ENCODE data around the gene NDOR1.

Gene NDOR1

DNA sequence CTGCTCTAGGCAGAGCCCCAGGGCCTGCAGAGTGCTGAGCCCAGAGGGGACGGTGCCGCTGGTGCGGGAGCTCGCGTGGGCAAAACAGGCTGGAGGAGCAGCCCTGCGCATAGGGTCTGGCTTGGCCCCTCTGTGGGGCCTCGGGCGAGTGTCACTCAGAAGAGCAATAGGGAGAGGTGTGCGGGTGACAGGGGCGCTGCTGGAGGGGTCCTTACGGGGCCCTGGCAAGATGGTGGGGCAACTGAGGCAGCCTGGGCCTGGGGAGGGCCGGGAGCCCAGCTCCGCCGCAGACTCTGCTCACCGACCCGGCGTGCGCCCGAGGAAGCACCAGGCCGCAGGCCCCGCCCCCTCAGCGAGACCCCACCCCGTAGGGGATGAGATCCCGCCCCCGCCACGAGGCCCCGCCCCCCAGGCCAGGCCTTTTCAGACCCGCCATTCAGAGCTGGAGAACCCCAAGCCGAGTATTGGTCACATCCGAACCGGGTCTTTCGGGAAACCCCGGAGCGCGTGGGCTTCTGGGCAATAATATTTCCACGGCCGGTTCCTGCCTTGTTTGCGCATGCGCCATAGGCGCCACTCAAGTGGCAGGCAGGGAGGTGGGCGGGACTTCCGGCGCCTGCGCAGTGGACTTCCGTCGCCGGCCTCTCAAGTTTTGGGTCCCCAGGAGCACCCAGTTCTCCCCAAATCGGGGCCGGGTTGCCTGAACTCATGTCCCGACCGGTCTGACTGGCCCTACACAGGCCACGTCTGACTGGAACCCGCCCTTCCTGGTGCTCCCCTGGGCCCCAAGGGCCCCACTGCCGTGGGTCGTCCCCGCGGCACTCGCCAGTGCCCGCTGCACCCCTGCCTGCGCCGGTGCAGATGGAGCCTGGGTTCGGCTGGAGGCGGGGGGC, 17.8 kb downstream of the NDOR1 start:
- peak overlapping the region; percentile 87 for H2AFZ ChIP-seq (ENCODE audit: low read depth, low read length, severe bottlenecking)
- peak overlapping the region; percentile 51 for H3K27ac ChIP-seq (ENCODE audit: low read depth, low read length)
- peak overlapping the region; percentile 87 for H3K4me3 ChIP-seq (ENCODE audit: insufficient read depth, low read length, poor library complexity, severe bottlenecking)

DNA sequence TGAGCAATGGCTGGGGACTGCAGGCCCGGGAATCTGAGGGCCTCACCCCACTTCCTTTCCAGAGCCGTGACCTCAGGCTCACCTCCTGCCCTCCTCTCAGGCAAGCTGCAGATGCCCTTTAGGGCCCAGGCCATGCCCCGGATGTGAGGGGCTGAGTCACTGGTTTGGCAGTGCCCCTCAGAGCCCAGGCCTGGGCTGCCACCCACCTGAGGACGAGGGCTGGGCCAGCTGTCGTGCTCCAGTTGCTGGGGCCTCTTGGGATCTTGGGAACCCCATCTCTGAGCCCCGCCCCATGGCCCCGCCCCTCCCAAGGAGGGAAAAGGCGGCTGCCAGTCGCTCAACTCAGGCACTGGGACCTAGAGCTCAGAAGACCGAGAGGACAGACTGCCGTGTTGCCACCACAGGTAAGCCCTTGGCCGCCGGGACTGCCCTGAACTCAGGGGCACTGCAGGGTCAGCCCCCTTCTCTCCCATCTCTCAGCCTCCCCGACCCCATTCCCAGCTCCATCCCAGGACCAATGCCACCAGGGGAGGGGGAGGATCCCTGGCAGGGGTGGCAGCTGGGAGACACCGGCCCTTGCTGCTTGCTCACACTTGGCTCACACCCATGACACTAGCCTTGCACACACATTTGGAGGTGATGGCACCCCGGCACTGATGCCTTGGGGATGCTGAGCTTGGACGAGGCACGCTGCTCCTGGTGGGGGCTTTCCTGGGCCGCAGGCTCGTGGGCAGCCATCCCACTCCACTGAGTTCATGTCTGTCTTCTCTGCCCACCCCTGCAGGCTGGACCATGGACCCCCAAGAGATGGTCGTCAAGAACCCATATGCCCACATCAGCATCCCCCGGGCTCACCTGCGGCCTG, 19.6 kb downstream of the NDOR1 start, which contains the start of gene CYSRT1:
Gene CYSRT1 (plus strand): TSS at position 345 of the 865 bp plus-strand sequence. CDS start 448 bp downstream, at position 793.
- H2AFZ ChIP-seq (ENCODE audit: low read depth, low read length, severe bottlenecking), result no peak within 1 kb of the TSS
- H3K9ac ChIP-seq (ENCODE audit: low read length), result peak within 1 kb of the TSS; percentile 97
- H3F3A ChIP-seq (ENCODE audit: insufficient read depth), result no peaks in the 10 kb centered on the region
- TF ChIP-seq, protein P1, sequence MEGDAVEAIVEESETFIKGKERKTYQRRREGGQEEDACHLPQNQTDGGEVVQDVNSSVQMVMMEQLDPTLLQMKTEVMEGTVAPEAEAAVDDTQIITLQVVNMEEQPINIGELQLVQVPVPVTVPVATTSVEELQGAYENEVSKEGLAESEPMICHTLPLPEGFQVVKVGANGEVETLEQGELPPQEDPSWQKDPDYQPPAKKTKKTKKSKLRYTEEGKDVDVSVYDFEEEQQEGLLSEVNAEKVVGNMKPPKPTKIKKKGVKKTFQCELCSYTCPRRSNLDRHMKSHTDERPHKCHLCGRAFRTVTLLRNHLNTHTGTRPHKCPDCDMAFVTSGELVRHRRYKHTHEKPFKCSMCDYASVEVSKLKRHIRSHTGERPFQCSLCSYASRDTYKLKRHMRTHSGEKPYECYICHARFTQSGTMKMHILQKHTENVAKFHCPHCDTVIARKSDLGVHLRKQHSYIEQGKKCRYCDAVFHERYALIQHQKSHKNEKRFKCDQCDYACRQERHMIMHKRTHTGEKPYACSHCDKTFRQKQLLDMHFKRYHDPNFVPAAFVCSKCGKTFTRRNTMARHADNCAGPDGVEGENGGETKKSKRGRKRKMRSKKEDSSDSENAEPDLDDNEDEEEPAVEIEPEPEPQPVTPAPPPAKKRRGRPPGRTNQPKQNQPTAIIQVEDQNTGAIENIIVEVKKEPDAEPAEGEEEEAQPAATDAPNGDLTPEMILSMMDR (IDR thresholded peaks at IDR 0.05; ENCODE audit: insufficient read depth, low read length, poor library complexity, severe bottlenecking), result no peak
- no peak for TF ChIP-seq EZH2phosphoT487 (conservative IDR thresholded peaks at IDR 0.05; ENCODE audit: low read length)
- no peaks in the 10 kb centered on the region for H4K20me1 ChIP-seq (ENCODE audit: low read depth, low read length)
- H3K79me2 ChIP-seq (ENCODE audit: insufficient read depth, low read length), result no peaks in the 10 kb centered on the region
- no peaks in the 10 kb centered on the region for H3K9me2 ChIP-seq (replicated peaks; ENCODE audit: insufficient read depth, low read length)
- peak within 1 kb of the TSS; percentile 71 for H3K4me2 ChIP-seq (ENCODE audit: low read depth, low read length, poor library complexity, severe bottlenecking)
- no peaks in the 10 kb centered on the region for H3K27me3 ChIP-seq (ENCODE audit: low read length)
- H3K4me3 ChIP-seq (ENCODE audit: insufficient read depth, low read length, poor library complexity, severe bottlenecking), result peak within 1 kb of the TSS; percentile 87
- no peaks in the 10 kb centered on the region for H3K9me3 ChIP-seq (ENCODE audit: insufficient read depth, low read length)
- H3K36me3 ChIP-seq (ENCODE audit: low read length), result no peaks in the 10 kb centered on the region
- H3K27ac ChIP-seq (ENCODE audit: low read depth, low read length), result peak within 1 kb of the TSS; percentile 51

More for the DNA sequence above, 17.8 kb downstream of the NDOR1 start:
- H3F3A ChIP-seq (ENCODE audit: insufficient read depth), result no peaks in the 10 kb centered on the region
- no peaks in the 10 kb centered on the region for H3K36me3 ChIP-seq (ENCODE audit: low read length)
- TF ChIP-seq EZH2phosphoT487 (conservative IDR thresholded peaks at IDR 0.05; ENCODE audit: low read length), result no peak
- TF ChIP-seq, protein P1 (IDR thresholded peaks at IDR 0.05; ENCODE audit: insufficient read depth, low read length, poor library complexity, severe bottlenecking), result no peak
- no peaks in the 10 kb centered on the region for H4K20me1 ChIP-seq (ENCODE audit: low read depth, low read length)
- no peaks in the 10 kb centered on the region for H3K79me2 ChIP-seq (ENCODE audit: insufficient read depth, low read length)
- no peaks in the 10 kb centered on the region for H3K9me3 ChIP-seq (ENCODE audit: insufficient read depth, low read length)
- H3K4me2 ChIP-seq (ENCODE audit: low read depth, low read length, poor library complexity, severe bottlenecking), result peak overlapping the region; percentile 71
- peak overlapping the region; percentile 97 for H3K9ac ChIP-seq (ENCODE audit: low read length)
- H3K9me2 ChIP-seq (replicated peaks; ENCODE audit: insufficient read depth, low read length), result no peaks in the 10 kb centered on the region
- H3K27me3 ChIP-seq (ENCODE audit: low read length), result no peaks in the 10 kb centered on the region

DNA sequence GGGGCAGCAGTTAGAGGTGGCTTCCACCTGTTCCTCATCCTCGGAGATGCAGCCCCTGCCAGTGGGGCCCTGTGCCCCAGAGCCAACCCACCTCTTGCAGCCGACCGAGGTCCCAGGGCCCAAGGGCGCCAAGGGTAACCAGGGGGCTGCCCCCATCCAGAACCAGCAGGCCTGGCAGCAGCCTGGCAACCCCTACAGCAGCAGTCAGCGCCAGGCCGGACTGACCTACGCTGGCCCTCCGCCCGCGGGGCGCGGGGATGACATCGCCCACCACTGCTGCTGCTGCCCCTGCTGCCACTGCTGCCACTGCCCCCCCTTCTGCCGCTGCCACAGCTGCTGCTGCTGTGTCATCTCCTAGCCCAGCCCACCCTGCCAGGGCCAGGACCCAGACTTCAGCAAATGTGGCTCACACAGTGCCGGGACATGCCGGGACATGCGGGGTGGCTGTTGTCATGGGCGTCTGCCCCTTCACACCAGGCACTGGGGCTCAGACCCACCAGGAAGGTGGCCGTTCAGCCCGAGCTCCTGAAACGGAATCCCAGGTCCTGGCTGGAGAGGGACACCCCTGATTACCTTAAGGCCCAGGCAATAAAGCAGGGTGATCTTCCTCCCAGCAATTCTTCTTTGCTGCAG, 20.3 kb downstream of the NDOR1 start:
- TF ChIP-seq, protein P1 (IDR thresholded peaks at IDR 0.05; ENCODE audit: insufficient read depth, low read length, poor library complexity, severe bottlenecking), result no peak
- no peak for TF ChIP-seq EZH2phosphoT487 (conservative IDR thresholded peaks at IDR 0.05; ENCODE audit: low read length)
- Histone ChIP-seq H3K4me2 (ENCODE audit: low read depth, low read length, poor library complexity, severe bottlenecking) (no peak overlapping the region), H4K20me1 (ENCODE audit: low read depth, low read length) (no peaks in the 10 kb centered on the region), H3K36me3 (ENCODE audit: low read length) (no peaks in the 10 kb centered on the region), H3F3A (ENCODE audit: insufficient read depth) (no peaks in the 10 kb centered on the region), H3K79me2 (ENCODE audit: insufficient read depth, low read length) (no peaks in the 10 kb centered on the region), H2AFZ (ENCODE audit: low read depth, low read length, severe bottlenecking) (no peak overlapping the region), H3K27ac (ENCODE audit: low read depth, low read length) (no peak overlapping the region), H3K9ac (ENCODE audit: low read length) (no peak overlapping the region), H3K4me3 (ENCODE audit: insufficient read depth, low read length, poor library complexity, severe bottlenecking) (no peak overlapping the region), H3K27me3 (ENCODE audit: low read length) (no peaks in the 10 kb centered on the region), H3K9me3 (ENCODE audit: insufficient read depth, low read length) (no peaks in the 10 kb centered on the region), H3K9me2 (replicated peaks; ENCODE audit: insufficient read depth, low read length) (no peaks in the 10 kb centered on the region)

Data from SU-DHL-6 (cell line).